GM12874 (cell line): ENCODE data around the gene RNF126.

Experiments
- CTCF ChIP-seq: IDR thresholded peaks from 2 replicates; pipeline ENCODE4 v1.5.1; 2011; ENCODE audit warnings: low read depth, mild to moderate bottlenecking, control low read depth, low read length, moderate library complexity; ENCODE audit not compliant: insufficient read depth

The RNF126 gene

GRCh38 chr19:638906-639252 lies 24.1 kb downstream of the RNF126 start:
- TF ChIP-seq CTCF: no peak

- no peak for TF ChIP-seq CTCF
These were observed 27.9 kb downstream of the RNF126 start for GRCh38 chr19:634975-635652.

GRCh38 chr19:633786-634639 lies 29.0 kb downstream of the RNF126 start:
- TF ChIP-seq CTCF: no peak

- TF ChIP-seq CTCF: no peak
These were observed 29.8 kb downstream of the RNF126 start, which contains the start of gene POLRMT for GRCh38 chr19:633068-633785. TSS of gene POLRMT (minus strand) at chr19:633537. CDS start at chr19:633512, 25 bp downstream.

DNA sequence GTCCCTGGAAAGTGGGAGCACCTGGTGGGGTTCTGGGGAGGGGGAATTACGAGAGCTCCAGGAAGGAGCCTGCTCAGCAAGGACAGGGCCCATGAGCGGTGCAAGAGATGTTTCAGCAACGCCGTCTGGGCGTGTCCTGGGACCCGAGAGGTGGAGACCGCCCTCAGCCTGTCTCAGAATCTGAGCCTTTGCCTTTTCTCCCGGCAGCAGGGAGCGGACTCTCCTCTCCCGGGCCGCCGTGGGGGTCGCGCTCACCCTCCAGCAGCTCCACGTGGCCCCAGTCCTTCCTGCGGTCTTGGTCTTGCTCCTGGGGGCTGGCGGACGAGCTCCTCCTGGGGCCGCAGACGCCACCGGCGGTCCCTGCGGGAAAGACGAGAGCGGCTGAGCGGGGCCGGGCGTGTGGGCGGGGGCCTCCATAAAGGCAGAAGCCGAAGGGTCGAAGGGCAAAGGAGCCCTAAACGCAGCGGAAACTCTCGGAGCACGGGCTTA lies 30.4 kb downstream of the RNF126 start:
- no peak for TF ChIP-seq CTCF

DNA sequence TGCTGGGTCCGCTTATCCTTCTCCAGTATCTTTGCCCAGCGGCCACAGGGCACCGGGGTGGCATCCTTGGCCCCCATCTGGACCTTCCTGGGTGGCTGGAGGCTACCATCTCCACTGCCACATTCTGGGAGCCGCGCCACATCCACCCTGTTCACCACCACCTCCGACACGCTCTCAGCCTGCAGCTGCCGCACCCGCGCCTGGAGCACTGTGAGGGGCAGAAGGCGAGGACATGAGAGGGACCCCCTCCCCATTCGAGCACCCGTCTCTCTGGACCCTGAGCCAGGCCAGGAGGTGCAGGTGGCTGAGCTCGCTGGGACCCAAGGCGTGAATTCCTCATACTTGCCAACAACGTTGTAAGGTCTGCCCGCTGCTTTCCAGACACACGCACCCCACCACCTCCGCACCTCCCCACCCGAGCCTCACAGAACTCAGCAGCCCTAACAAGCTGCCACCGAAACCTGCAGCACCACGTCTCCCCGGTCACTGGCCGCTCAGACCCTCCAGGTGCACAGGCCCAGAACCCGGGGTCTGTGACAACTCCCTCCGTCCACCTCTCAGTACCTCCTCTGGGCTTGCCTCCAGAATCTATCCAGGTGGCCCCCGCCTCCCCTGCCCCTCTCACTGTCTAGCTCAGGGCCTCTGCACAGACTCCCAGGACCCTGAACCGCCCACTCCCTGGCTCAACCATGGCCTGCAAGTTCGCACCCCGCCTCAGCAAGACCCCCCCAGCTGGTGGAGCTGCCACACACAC lies 32.9 kb downstream of the RNF126 start:
- TF ChIP-seq CTCF: no peak
